HepG2 (cell line): ENCODE data around the gene GNAZ. TPM values are rescaled to one million over a fixed set of nuclear protein-coding genes. Genes with fewer than 3 reads are reported as not detected.

Experiments used
- AHDC1 ChIP-seq: sonication (generic); formaldehyde crosslinking; IDR thresholded peaks from 2 replicates; pipeline ENCODE4 v1.5.1; 2020; ENCODE audit warnings: mild to moderate bottlenecking, missing genetic modification reagents, borderline replicate concordance
- CENPT ChIP-seq: sonication (generic); formaldehyde crosslinking; IDR thresholded peaks from 2 replicates; pipeline ENCODE4 v1.8.0; 2022; ENCODE audit warnings: low read depth, mild to moderate bottlenecking, moderate library complexity, missing genetic modification reagents
- EED ChIP-seq: sonication (generic); formaldehyde crosslinking; IDR thresholded peaks from 2 replicates; pipeline ENCODE4 v1.5.0; 2020; ENCODE audit warnings: mild to moderate bottlenecking, missing genetic modification reagents
- MAZ ChIP-seq, 2 experiments: sonication (generic) in 1 of 2; formaldehyde crosslinking in 1 of 2; IDR thresholded peaks; 2 replicates each; pipeline versions ENCODE4 v1.5.0 to v1.6.1; 2012 to 2020; ENCODE audit warnings: low read depth in 2 of 2, mild to moderate bottlenecking in 2 of 2, borderline replicate concordance in 1 of 2, improper control_type of control experiment in 1 of 2, low read length in 1 of 2, missing genetic modification reagents in 1 of 2, moderate library complexity in 1 of 2
- PHF8 ChIP-seq: sonication (generic); formaldehyde crosslinking; IDR thresholded peaks from 2 replicates; pipeline ENCODE4 v1.5.0; 2020; ENCODE audit warnings: missing genetic modification reagents
- PITX1 ChIP-seq: sonication (generic); formaldehyde crosslinking; IDR thresholded peaks from 2 replicates; pipeline ENCODE4 v1.5.1; 2020; ENCODE audit warnings: mild to moderate bottlenecking, missing genetic modification reagents
- ZFX ChIP-seq: sonication (generic); formaldehyde crosslinking; IDR thresholded peaks from 2 replicates; pipeline ENCODE4 v1.4.0; 2020; ENCODE audit warnings: mild to moderate bottlenecking, low read depth, missing genetic modification reagents, moderate library complexity
- ZNF576 ChIP-seq: sonication (generic); formaldehyde crosslinking; IDR thresholded peaks from 2 replicates; pipeline ENCODE4 v1.4.0; 2020; ENCODE audit warnings: mild to moderate bottlenecking, missing genetic modification reagents
- ZNF660 ChIP-seq: sonication (generic); formaldehyde crosslinking; IDR thresholded peaks from 2 replicates; pipeline ENCODE4 v1.5.1; 2020; ENCODE audit warnings: mild to moderate bottlenecking, low read depth, missing genetic modification reagents, borderline replicate concordance
- ZNF709 ChIP-seq: sonication (generic); formaldehyde crosslinking; IDR thresholded peaks from 2 replicates; pipeline ENCODE4 v1.5.0; 2020; ENCODE audit warnings: mild to moderate bottlenecking, missing genetic modification reagents
- ZNF784 ChIP-seq: sonication (generic); formaldehyde crosslinking; IDR thresholded peaks from 2 replicates; pipeline ENCODE4 v1.5.1; 2020; ENCODE audit warnings: missing genetic modification reagents, mild to moderate bottlenecking, borderline replicate concordance
- polyA plus RNA-seq, 8 experiments: library from polyadenylated mRNA; depleted of rRNA in 3 of 8; stranded (reverse) in 7 of 8; unstranded in 1 of 8; fragments of >200 nt; fragmentation: Illumina TruSeq in 4 of 8; extraction: Trizol in 4 of 8; gene quantifications; 2 replicates each; pipeline versions ENCODE4 v1.2.1 to v1.2.3, GENCODE V29; 2011 to 2016; ENCODE audit warnings: low read depth in 4 of 8, missing spikeins in 1 of 8, mixed read lengths in 1 of 8; ENCODE audit not compliant: insufficient read depth in 1 of 8
- total RNA-seq, 5 experiments: library from RNA; depleted of rRNA; stranded (reverse); fragments of >200 nt; fragmentation: Illumina TruSeq; extraction: Trizol; gene quantifications; 2 replicates each; pipeline ENCODE4 v1.2.3, GENCODE V29; 2016; ENCODE audit warnings: low read depth in 1 of 5

GNAZ gene
- total and polyA plus RNA-seq, 2 of the 13 experiments (the other 11 are each of a cell fraction or from before 2014, with no cell fraction given), result 11.4 to 22.3 TPM

GRCh38 chr22:23099531-23099804 is 29.1 kb downstream of the GNAZ start (continued):
- TF ChIP-seq CENPT (CRISPR knock-in tag) (no peak), ZNF784 (CRISPR knock-in tag) (no peak), ZNF660 (CRISPR knock-in tag) (no peak), ZFX (CRISPR knock-in tag) (no peak), EED (CRISPR knock-in tag) (no peak), AHDC1 (CRISPR knock-in tag) (no peak), ZNF709 (CRISPR knock-in tag) (no peak), PITX1 (CRISPR knock-in tag) (no peak), PHF8 (CRISPR knock-in tag) (no peak), MAZ (IDR thresholded peaks at IDR 0.05; ENCODE audit: borderline replicate concordance, low read depth, low read length) (no peak), MAZ (CRISPR knock-in tag; IDR thresholded peaks at IDR 0.05; ENCODE audit: low read depth) (no peak), ZNF576 (CRISPR knock-in tag) (no peak)
